Measurements from ENCODE around the gene ZNF182. TPM values are rescaled to one million over a fixed set of nuclear protein-coding genes. Genes with fewer than 3 reads are reported as not detected.

The ZNF182 gene
- total and polyA plus RNA-seq, 2 experiments from 2014 or later, result 6.2 to 7.1 TPM

DNA sequence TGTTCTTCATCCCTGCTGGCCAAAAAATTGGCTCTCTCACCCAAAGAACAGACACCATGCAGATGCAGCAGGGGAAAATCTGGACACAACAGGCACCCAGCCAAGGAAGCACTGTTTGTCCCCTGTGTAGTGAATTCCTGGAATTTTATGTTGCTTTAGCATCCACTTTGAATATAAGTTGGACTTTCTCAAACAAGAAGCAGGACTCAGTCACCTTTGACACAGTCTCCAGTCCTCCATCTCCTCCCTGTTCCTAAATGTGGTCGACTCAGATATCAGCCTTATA lies 11.8 kb downstream of the ZNF182 start:
- Mint-ChIP-seq H3K4me1 (no peaks in the 10 kb centered on the region), H3K4me3 (no peak overlapping the region), H3K9me3 (peaks cover 3% of the 10 kb centered on the region; the same call in 1 of the 3 replicates), H3K27me3 (ENCODE audit: insufficient read depth, low read depth, poor library complexity) (peaks cover 1% of the 10 kb centered on the region), H3K27ac (no peak overlapping the region), H3K36me3 (ENCODE audit: low read depth) (peaks cover 33% of the 10 kb centered on the region)
- no peak for ATAC-seq
- no peak for DNase-seq (ENCODE audit: low spot score)
- Histone ChIP-seq H3K4me3 (no peak overlapping the region), H3K9me2 (ENCODE audit: insufficient read depth) (no peaks in the 10 kb centered on the region), H3K36me3 (ENCODE audit: insufficient read depth) (no peaks in the 10 kb centered on the region; the same call in 1 of the 2 replicates), H3K27me3 (ENCODE audit: insufficient read depth) (no peaks in the 10 kb centered on the region), H2AFZ (no peak overlapping the region), H3K4me1 (ENCODE audit: insufficient read depth) (no peaks in the 10 kb centered on the region), H3K27ac (ENCODE audit: low read depth) (no peak overlapping the region), H3K4me2 (no peak overlapping the region), H3F3A (replicated peaks; ENCODE audit: low read depth) (no peaks in the 10 kb centered on the region), H4K20me1 (replicated peaks; ENCODE audit: insufficient read depth) (no peaks in the 10 kb centered on the region), H3K79me2 (replicated peaks; ENCODE audit: insufficient read depth) (peaks cover 11% of the 10 kb centered on the region; the same call in 1 of the 2 replicates)
- no peak for TF ChIP-seq ZNF462 (CRISPR knock-in tag; IDR thresholded peaks at IDR 0.05)

GRCh38 chrX:47991263-47992094 lies 12.3 kb downstream of the ZNF182 start:
- Histone ChIP-seq H3K27me3 (ENCODE audit: insufficient read depth) (no peaks in the 10 kb centered on the region), H3K79me2 (replicated peaks; ENCODE audit: insufficient read depth) (peaks cover 10% of the 10 kb centered on the region; the same call in 1 of the 2 replicates), H2AFZ (no peak overlapping the region), H4K20me1 (replicated peaks; ENCODE audit: insufficient read depth) (no peaks in the 10 kb centered on the region), H3K4me2 (no peak overlapping the region), H3K27ac (ENCODE audit: low read depth) (no peak overlapping the region), H3K4me3 (no peak overlapping the region), H3F3A (replicated peaks; ENCODE audit: low read depth) (no peaks in the 10 kb centered on the region), H3K9me2 (ENCODE audit: insufficient read depth) (no peaks in the 10 kb centered on the region), H3K36me3 (ENCODE audit: insufficient read depth) (no peaks in the 10 kb centered on the region; the same call in 1 of the 2 replicates), H3K4me1 (ENCODE audit: insufficient read depth) (no peaks in the 10 kb centered on the region)
- Mint-ChIP-seq H3K27ac (no peak overlapping the region), H3K27me3 (ENCODE audit: insufficient read depth, low read depth, poor library complexity) (peaks cover 1% of the 10 kb centered on the region), H3K4me1 (no peaks in the 10 kb centered on the region), H3K9me3 (peaks cover 3% of the 10 kb centered on the region; the same call in 1 of the 3 replicates), H3K4me3 (no peak overlapping the region), H3K36me3 (ENCODE audit: low read depth) (peaks cover 39% of the 10 kb centered on the region)
- TF ChIP-seq STAT1 (IDR thresholded peaks at IDR 0.05; ENCODE audit: unreplicated experiment) (no peak), ZNF331 (CRISPR knock-in tag; IDR thresholded peaks at IDR 0.05; ENCODE audit: low read depth) (no peak), JUNB (IDR thresholded peaks at IDR 0.05; ENCODE audit: unreplicated experiment) (no peak), CREB1 (CRISPR knock-in tag; IDR thresholded peaks at IDR 0.05; ENCODE audit: low read depth) (no peak), REST (IDR thresholded peaks at IDR 0.05; ENCODE audit: unreplicated experiment) (no peak)
- ATAC-seq (no peak), DNase-seq (ENCODE audit: low spot score) (no peak)

Measured in GM23338 (cell line).